ENCODE measurements around the gene EML3. TPM values are rescaled to one million over a fixed set of nuclear protein-coding genes. Genes with fewer than 3 reads are reported as not detected.
A peak's percentile ranks its signal among the peaks of the same experiment; 100 is the strongest.

Gene EML3
- total RNA-seq, 1 experiment from 2014 or later: 43.7 TPM

DNA sequence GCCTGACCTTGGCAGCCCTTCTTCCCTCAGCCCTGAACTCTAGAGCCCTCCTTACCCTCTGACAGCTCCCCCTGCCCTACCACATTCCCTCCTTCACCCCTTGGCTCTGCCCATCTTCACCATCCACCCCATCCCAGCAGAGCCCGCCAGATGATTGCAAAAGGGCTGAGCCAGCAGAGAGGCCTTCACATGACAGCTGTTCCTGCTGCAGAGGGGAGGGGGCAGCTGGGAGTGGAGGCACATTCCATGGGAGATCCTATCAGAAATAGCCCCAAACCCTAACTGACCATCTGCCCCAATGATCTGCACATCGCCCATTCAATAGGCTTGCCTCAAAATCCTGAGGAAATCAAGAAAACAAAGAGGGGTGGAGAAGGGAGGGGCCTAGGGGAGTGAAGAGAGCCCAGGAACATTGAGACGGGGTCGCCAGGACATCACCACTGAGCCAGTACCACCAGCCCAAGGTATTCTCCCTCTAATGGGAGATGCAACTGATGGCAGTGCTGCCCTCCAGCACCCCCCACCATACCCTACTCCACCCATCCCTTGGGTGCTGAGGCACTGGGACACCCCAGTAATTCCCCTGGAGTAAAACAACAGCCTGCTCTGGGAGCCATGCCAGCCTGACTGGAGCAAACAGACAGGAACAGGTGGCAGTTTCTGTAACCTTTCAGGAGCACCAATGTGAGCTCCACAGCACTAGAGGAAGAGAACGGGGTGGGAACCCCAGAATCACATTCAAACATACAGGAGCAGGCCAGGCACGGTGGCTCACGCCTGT is 58.0 kb downstream of the EML3 start:
- H3K27ac Mint-ChIP-seq (ENCODE audit: low read depth, unreplicated experiment): peak overlapping the region; percentile 95
- peaks cover 50% of the 10 kb centered on the region for H3K4me1 Mint-ChIP-seq (ENCODE audit: insufficient read depth, unreplicated experiment)
- intact Hi-C loops (cut with micrococcal nuclease): no loop called here
- no peak for TF ChIP-seq CTCF (IDR thresholded peaks at IDR 0.05; ENCODE audit: unreplicated experiment)
- no peaks in the 10 kb centered on the region for H3K9me3 Mint-ChIP-seq (ENCODE audit: unreplicated experiment)
- H3K27me3 Mint-ChIP-seq (ENCODE audit: insufficient read depth, unreplicated experiment): no peaks in the 10 kb centered on the region
- CTCF ChIA-PET: interaction anchor here (0.6 to 6.9 kb wide), 14 partner anchors 8 to 333 kb away, joined by 3 to 87 read pairs (median 6); partner anchors contain the start of genes AHNAK and EEF1G
- peaks cover 31% of the 10 kb centered on the region for H3K36me3 Mint-ChIP-seq (ENCODE audit: insufficient read depth, unreplicated experiment)
- POLR2A ChIA-PET: interaction anchor here (0.6 to 13.5 kb wide), 24 partner anchors 11 to 565 kb away, joined by 3 to 599 read pairs (median 12); partner anchors contain the start of genes AHNAK, B3GAT3, EEF1G and HNRNPUL2
- BruUV-seq (replicated peaks): TSS peak; percentile 67
- peak overlapping the region; percentile 68 for H3K4me3 Mint-ChIP-seq (ENCODE audit: unreplicated experiment)
- peak; percentile 49 for DNase-seq (ENCODE audit: unreplicated experiment)

DNA sequence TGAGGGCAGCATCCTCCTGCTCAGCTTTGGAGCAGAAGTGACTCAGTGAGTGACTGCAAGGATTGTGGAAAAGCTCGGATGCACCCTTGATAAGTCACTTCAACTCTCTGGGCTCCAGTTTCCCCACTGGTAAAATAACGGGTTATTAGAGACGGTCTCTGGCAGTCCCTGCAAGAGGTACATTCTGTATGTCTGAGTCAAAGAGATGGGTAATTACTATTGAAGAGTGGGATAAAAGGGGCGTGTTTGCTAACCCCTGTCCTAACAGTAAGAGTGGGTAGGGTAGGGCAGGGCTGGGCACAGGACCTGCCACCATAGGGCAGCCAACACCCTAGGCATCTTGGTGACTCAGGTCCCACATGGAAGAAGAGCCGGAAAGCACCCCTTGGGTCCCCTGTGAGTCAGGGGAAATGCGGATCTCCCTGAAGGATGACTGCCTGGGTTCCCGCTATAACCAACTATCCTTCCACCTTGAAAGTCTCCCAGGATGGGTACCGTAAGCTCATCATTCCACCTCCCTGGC is 58.7 kb downstream of the EML3 start:
- Mint-ChIP-seq H3K9me3 (ENCODE audit: unreplicated experiment) (no peaks in the 10 kb centered on the region), H3K4me1 (ENCODE audit: insufficient read depth, unreplicated experiment) (peaks cover 50% of the 10 kb centered on the region), H3K27me3 (ENCODE audit: insufficient read depth, unreplicated experiment) (no peaks in the 10 kb centered on the region), H3K4me3 (ENCODE audit: unreplicated experiment) (peak overlapping the region; percentile 68), H3K36me3 (ENCODE audit: insufficient read depth, unreplicated experiment) (peaks cover 24% of the 10 kb centered on the region), H3K27ac (ENCODE audit: low read depth, unreplicated experiment) (peak overlapping the region; percentile 95)
- no TSS peak for BruUV-seq (replicated peaks)
- no peak for TF ChIP-seq CTCF (IDR thresholded peaks at IDR 0.05; ENCODE audit: unreplicated experiment)
- CTCF ChIA-PET: interaction anchor here (0.5 to 5.8 kb wide), 10 partner anchors 10 to 979 kb away, joined by 3 to 69 read pairs (median 7); no protein-coding TSS in a partner anchor
- intact Hi-C loops (cut with micrococcal nuclease): loop anchor here (1.0 kb wide), 1 partner anchor 9 kb away; no protein-coding TSS in a partner anchor
- POLR2A ChIA-PET: interaction anchor here (0.7 to 13.5 kb wide), 30 partner anchors 9 to 1192 kb away, joined by 3 to 599 read pairs (median 7); partner anchors contain the start of genes AHNAK, B3GAT3, CYB561A3 and EEF1G
- DNase-seq (ENCODE audit: unreplicated experiment): peak; percentile 80

- ChIA-PET CTCF (interaction anchor here (0.5 to 5.8 kb wide), 12 partner anchors 10 to 980 kb away, joined by 3 to 69 read pairs (median 4); no protein-coding TSS in a partner anchor), POLR2A (interaction anchor here (0.6 to 13.5 kb wide), 37 partner anchors 8 to 1192 kb away, joined by 3 to 599 read pairs (median 6); partner anchors contain the start of genes AHNAK, B3GAT3, C11orf98 and CSKMT)
- H3K9me3 Mint-ChIP-seq (ENCODE audit: unreplicated experiment): no peaks in the 10 kb centered on the region
- H3K27ac Mint-ChIP-seq (ENCODE audit: low read depth, unreplicated experiment): peak overlapping the region; percentile 95
- no TSS peak for BruUV-seq (replicated peaks)
- DNase-seq (ENCODE audit: unreplicated experiment): peak; percentile 93
- H3K36me3 Mint-ChIP-seq (ENCODE audit: insufficient read depth, unreplicated experiment): peaks cover 18% of the 10 kb centered on the region
- H3K4me1 Mint-ChIP-seq (ENCODE audit: insufficient read depth, unreplicated experiment): peaks cover 56% of the 10 kb centered on the region
- no peaks in the 10 kb centered on the region for H3K27me3 Mint-ChIP-seq (ENCODE audit: insufficient read depth, unreplicated experiment)
- intact Hi-C loops (cut with micrococcal nuclease): loop anchor here (1.0 kb wide), 1 partner anchor 8 kb away; no protein-coding TSS in a partner anchor
- peak overlapping the region; percentile 68 for H3K4me3 Mint-ChIP-seq (ENCODE audit: unreplicated experiment)
- TF ChIP-seq CTCF (IDR thresholded peaks at IDR 0.05; ENCODE audit: unreplicated experiment): no peak
Observed at GRCh38 chr11:62553080-62553838, 59.3 kb downstream of the EML3 start.
